GM12891 (cell line): ENCODE measurements around the gene USP25.

Experiments
- POLR2A ChIP-seq: IDR thresholded peaks from 2 replicates; pipeline ENCODE4 v1.6.1; 2011; ENCODE audit warnings: low read depth, low read length, control low read depth
- POLR2AphosphoS5 ChIP-seq: IDR thresholded peaks from 2 replicates; pipeline ENCODE4 v1.6.1; 2011; ENCODE audit warnings: low read depth, low read length, control low read depth
- SPI1 ChIP-seq: IDR thresholded peaks from 2 replicates; pipeline ENCODE4 v1.6.1; 2011; ENCODE audit warnings: low read depth, low read length, control low read depth
- TAF1 ChIP-seq: IDR thresholded peaks from 2 replicates; pipeline ENCODE4 v1.6.1; 2011; ENCODE audit warnings: low read depth, low read length, control low read depth

- TF ChIP-seq POLR2A (no peak), TAF1 (no peak), POLR2AphosphoS5 (no peak), SPI1 (no peak)
These were observed 13.8 kb downstream of the USP25 start for GRCh38 chr21:15743593-15743992.
